ENCODE results near the gene HIVEP3. TPM values are rescaled to one million over a fixed set of nuclear protein-coding genes. Genes with fewer than 3 reads are reported as not detected.

HIVEP3 gene
- total RNA-seq, 1 donor from 2014 or later: 2.9 TPM

DNA sequence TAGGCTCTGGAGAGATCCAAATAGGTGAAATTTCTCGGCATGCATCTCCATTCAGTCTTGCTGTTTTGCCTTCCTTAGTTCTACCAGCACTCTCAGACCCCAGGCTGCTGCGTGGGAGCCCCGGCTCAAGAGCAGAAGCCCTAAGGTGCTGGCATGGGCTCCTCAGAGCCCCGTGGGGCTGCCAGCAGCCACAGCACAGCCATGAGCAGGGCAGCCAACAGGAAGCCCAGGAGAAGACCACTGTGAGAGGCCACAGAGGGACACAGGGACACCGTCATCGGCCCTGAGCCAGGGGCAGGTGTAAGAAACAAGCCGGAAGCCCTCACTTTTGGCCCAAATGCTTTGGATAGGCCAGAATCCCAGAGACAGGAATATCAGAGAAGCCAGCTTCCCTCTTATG, 66.6 kb downstream of the HIVEP3 start:
- intact Hi-C loops (cut with DNase I): no loop called here
- TF ChIP-seq, protein P1, sequence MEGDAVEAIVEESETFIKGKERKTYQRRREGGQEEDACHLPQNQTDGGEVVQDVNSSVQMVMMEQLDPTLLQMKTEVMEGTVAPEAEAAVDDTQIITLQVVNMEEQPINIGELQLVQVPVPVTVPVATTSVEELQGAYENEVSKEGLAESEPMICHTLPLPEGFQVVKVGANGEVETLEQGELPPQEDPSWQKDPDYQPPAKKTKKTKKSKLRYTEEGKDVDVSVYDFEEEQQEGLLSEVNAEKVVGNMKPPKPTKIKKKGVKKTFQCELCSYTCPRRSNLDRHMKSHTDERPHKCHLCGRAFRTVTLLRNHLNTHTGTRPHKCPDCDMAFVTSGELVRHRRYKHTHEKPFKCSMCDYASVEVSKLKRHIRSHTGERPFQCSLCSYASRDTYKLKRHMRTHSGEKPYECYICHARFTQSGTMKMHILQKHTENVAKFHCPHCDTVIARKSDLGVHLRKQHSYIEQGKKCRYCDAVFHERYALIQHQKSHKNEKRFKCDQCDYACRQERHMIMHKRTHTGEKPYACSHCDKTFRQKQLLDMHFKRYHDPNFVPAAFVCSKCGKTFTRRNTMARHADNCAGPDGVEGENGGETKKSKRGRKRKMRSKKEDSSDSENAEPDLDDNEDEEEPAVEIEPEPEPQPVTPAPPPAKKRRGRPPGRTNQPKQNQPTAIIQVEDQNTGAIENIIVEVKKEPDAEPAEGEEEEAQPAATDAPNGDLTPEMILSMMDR (IDR thresholded peaks at IDR 0.05): no peak
- no peak for TF ChIP-seq POLR2A (IDR thresholded peaks at IDR 0.05)
- TF ChIP-seq POLR2AphosphoS5 (IDR thresholded peaks at IDR 0.05; ENCODE audit: insufficient read depth in 1 of 2, low read depth in 1 of 2): no peak

GRCh38 chr1:41851589-41851988, 67.1 kb downstream of the HIVEP3 start:
- Histone ChIP-seq H3K4me1 (peaks cover 8% of the 10 kb centered on the region), H3K9me3 (no peaks in the 10 kb centered on the region), H3K27me3 (no peaks in the 10 kb centered on the region), H3K4me3 (no peak overlapping the region), H3K27ac (no peak overlapping the region), H3K36me3 (no peaks in the 10 kb centered on the region)
- no peak for DNase-seq (ENCODE audit: extremely low spot score in 2 of 2)
- intact Hi-C loops (cut with DNase I): no loop called here
- no peak for TF ChIP-seq POLR2AphosphoS5 (IDR thresholded peaks at IDR 0.05; ENCODE audit: insufficient read depth in 1 of 2, low read depth in 1 of 2)
- TF ChIP-seq, protein P1 (IDR thresholded peaks at IDR 0.05): no peak
- no peak for TF ChIP-seq POLR2A (IDR thresholded peaks at IDR 0.05)

More for the DNA sequence above, 66.6 kb downstream of the HIVEP3 start:
- no peak for DNase-seq (ENCODE audit: extremely low spot score in 2 of 2)
- Histone ChIP-seq H3K27ac (no peak overlapping the region), H3K4me3 (no peak overlapping the region), H3K36me3 (no peaks in the 10 kb centered on the region), H3K4me1 (peaks cover 13% of the 10 kb centered on the region), H3K27me3 (no peaks in the 10 kb centered on the region), H3K9me3 (no peaks in the 10 kb centered on the region)

DNA sequence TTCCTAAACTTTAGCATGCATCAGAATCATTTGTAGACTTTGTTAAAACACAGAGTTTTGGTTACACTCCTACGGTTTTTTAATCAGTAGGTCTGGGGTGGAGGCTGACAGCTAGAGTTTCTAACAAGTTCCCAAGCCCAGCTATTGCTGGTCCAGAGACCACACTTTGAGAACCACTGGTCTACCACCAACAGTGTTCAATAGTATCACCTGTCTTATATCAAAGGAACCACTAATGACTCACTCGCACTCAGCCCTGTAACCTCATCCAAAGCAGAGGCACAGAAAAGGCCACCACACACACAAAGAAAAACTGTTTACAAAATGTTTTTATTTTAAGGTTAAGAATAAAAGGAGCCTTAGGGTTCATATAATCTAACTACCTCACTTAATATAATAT, 68.7 kb downstream of the HIVEP3 start:
- Histone ChIP-seq H3K4me1 (peaks cover 3% of the 10 kb centered on the region), H3K27ac (no peak overlapping the region)
- TF ChIP-seq, protein P1 (IDR thresholded peaks at IDR 0.05): no peak
- TF ChIP-seq POLR2AphosphoS5 (IDR thresholded peaks at IDR 0.05; ENCODE audit: insufficient read depth in 1 of 2, low read depth in 1 of 2): no peak

DNA sequence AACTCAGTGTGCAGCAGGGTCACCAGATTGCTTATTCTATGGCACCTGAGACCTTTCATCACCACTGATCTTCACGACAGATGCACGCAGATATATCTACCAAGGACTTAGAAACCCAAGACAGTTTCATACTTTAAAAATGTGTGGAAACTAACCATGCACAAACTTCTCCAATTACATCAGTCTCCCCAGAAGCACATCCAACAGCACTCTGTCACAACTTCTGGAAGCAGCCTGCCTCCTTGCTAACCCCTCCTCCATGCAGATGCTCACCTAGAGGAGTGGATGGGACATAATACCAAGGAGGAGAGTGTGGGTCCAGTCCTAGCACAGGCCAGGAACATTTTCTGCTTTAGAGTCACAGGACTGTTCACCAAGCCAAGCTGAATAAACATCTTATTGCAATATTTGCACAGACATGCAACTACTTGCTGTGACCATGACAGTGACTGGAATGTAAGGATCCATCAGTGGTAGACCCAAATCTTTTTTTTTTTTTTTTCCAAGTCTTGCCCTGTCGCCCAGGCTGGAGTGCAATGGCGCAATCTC, 69.4 kb downstream of the HIVEP3 start:
- H3K4me1 ChIP-seq: peaks cover 3% of the 10 kb centered on the region
- no peaks in the 10 kb centered on the region for H3K27me3 ChIP-seq
- no peaks in the 10 kb centered on the region for H3K36me3 ChIP-seq
- DNase-seq (ENCODE audit: extremely low spot score in 2 of 2): no peak
- intact Hi-C loops (cut with DNase I): no loop called here
- TF ChIP-seq POLR2A (IDR thresholded peaks at IDR 0.05): no peak
- TF ChIP-seq, protein P1 (IDR thresholded peaks at IDR 0.05): no peak
- no peak for TF ChIP-seq POLR2AphosphoS5 (IDR thresholded peaks at IDR 0.05; ENCODE audit: insufficient read depth in 1 of 2, low read depth in 1 of 2)
- no peak overlapping the region for H3K27ac ChIP-seq
- no peak overlapping the region for H3K4me3 ChIP-seq
- no peaks in the 10 kb centered on the region for H3K9me3 ChIP-seq

More for the DNA sequence above, 68.7 kb downstream of the HIVEP3 start:
- Histone ChIP-seq H3K4me3 (no peak overlapping the region), H3K36me3 (no peaks in the 10 kb centered on the region), H3K27me3 (no peaks in the 10 kb centered on the region), H3K9me3 (no peaks in the 10 kb centered on the region)
- no peak for DNase-seq (ENCODE audit: extremely low spot score in 2 of 2)
- intact Hi-C loops (cut with DNase I): no loop called here

DNA sequence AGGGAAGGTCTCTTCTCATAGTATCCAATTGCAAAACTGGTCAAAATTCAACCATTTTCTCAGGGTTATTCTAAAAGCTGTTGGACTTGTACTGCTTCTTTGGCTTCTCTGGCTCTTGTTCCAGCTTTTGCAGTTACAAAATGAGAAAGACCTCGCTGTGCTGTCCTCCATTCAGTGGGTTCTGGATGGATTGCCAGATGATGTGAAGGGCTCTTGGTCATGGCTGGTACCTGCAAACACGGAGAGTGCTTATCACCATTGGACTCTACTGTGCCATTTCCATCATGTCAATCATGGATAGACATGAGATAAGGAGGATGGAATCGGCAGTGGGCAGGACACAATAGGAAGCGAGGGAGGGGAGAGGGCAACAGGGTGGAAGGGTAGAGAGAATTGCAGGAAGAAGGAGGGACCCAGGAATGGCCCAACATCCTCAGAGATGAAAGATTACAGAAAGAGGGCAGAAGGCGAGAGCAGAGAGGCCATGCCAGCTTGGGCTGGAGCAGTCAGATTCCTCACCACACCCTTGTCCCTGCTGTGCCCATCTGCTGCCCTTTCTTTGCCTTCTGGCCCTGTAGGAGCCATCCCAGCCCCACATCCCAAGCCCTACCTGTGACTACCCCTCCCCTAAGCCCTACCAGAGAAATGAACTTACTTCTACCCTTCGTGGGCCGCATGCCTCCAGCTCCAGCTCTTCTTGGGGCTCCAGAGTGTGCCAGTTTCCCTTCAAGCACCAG, 70.3 kb downstream of the HIVEP3 start:
- intact Hi-C loops (cut with DNase I): no loop called here
- H3K27me3 ChIP-seq: no peaks in the 10 kb centered on the region
- H3K4me3 ChIP-seq: no peak overlapping the region
- DNase-seq (ENCODE audit: extremely low spot score in 2 of 2): no peak
- H3K27ac ChIP-seq: no peak overlapping the region
- H3K9me3 ChIP-seq: no peaks in the 10 kb centered on the region
- TF ChIP-seq POLR2AphosphoS5 (IDR thresholded peaks at IDR 0.05; ENCODE audit: insufficient read depth in 1 of 2, low read depth in 1 of 2) (no peak), POLR2A (IDR thresholded peaks at IDR 0.05) (no peak)
- TF ChIP-seq, protein P1 (IDR thresholded peaks at IDR 0.05): no peak
- H3K36me3 ChIP-seq: no peaks in the 10 kb centered on the region
- H3K4me1 ChIP-seq: peaks cover 3% of the 10 kb centered on the region
